ENCODE measurements around the gene ASTN2. TPM values are rescaled to one million over a fixed set of nuclear protein-coding genes. Genes with fewer than 3 reads are reported as not detected.

Gene ASTN2
- total and polyA plus RNA-seq, 4 donors: 0.57 to 2.9 (median 1.4) TPM

- DNase-seq (ENCODE audit: low spot score): no peak
- no peaks in the 10 kb centered on the region for H3K27me3 ChIP-seq (ENCODE audit: control insufficient read depth in 4 of 4, insufficient read depth in 4 of 4, low read length in 3 of 4)
- no peak overlapping the region for H3K27ac ChIP-seq (ENCODE audit: low read depth in 1 of 2, low read length in 2 of 2)
- no peaks in the 10 kb centered on the region for H3K36me3 ChIP-seq (ENCODE audit: control insufficient read depth in 4 of 4, insufficient read depth in 3 of 4, low read depth in 1 of 4, low read length in 3 of 4)
- no peaks in the 10 kb centered on the region for H3K9me3 ChIP-seq (ENCODE audit: control insufficient read depth in 4 of 4, low read length in 3 of 4)
- H3K4me1 ChIP-seq (ENCODE audit: control insufficient read depth in 4 of 4, insufficient read depth in 4 of 4, low read length in 3 of 4): no peaks in the 10 kb centered on the region
- H3K9ac ChIP-seq (ENCODE audit: low read depth in 1 of 2, low read length in 2 of 2): no peak overlapping the region
- 87% methylated on average over 2 of the region's 2 CpGs for WGBS
- no peak overlapping the region for H3K4me3 ChIP-seq (ENCODE audit: low read depth in 1 of 3, low read length in 3 of 3)
- no peak for TF ChIP-seq TAF1 (conservative IDR thresholded peaks at IDR 0.05)
- TF ChIP-seq NR2F2 (IDR thresholded peaks at IDR 0.05): no peak
- no peak for TF ChIP-seq HNF4A (conservative IDR thresholded peaks at IDR 0.05)
- no peak for TF ChIP-seq SP1 (IDR thresholded peaks at IDR 0.05)
- TF ChIP-seq, protein P1, sequence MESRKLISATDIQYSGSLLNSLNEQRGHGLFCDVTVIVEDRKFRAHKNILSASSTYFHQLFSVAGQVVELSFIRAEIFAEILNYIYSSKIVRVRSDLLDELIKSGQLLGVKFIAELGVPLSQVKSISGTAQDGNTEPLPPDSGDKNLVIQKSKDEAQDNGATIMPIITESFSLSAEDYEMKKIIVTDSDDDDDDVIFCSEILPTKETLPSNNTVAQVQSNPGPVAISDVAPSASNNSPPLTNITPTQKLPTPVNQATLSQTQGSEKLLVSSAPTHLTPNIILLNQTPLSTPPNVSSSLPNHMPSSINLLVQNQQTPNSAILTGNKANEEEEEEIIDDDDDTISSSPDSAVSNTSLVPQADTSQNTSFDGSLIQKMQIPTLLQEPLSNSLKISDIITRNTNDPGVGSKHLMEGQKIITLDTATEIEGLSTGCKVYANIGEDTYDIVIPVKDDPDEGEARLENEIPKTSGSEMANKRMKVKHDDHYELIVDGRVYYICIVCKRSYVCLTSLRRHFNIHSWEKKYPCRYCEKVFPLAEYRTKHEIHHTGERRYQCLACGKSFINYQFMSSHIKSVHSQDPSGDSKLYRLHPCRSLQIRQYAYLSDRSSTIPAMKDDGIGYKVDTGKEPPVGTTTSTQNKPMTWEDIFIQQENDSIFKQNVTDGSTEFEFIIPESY (IDR thresholded peaks at IDR 0.05): no peak
- no peak for TF ChIP-seq RAD21 (IDR thresholded peaks at IDR 0.05)
- no peak for TF ChIP-seq JUND (IDR thresholded peaks at IDR 0.05)
- no peak for TF ChIP-seq YY1 (IDR thresholded peaks at IDR 0.05)
- no peak for TF ChIP-seq MAX (IDR thresholded peaks at IDR 0.05)
- no peak for TF ChIP-seq RXRA (IDR thresholded peaks at IDR 0.05)
- TF ChIP-seq EGR1 (IDR thresholded peaks at IDR 0.05; ENCODE audit: low read depth in 2 of 2): no peak
- TF ChIP-seq ATF3 (IDR thresholded peaks at IDR 0.05): no peak
- TF ChIP-seq HNF4G (IDR thresholded peaks at IDR 0.05): no peak
- TF ChIP-seq FOXA2 (IDR thresholded peaks at IDR 0.05): no peak
- TF ChIP-seq REST (IDR thresholded peaks at IDR 0.05): no peak
- TF ChIP-seq CTCF (IDR thresholded peaks at IDR 0.05; ENCODE audit: low read depth, low read length, missing input control): no peak
- no peak for TF ChIP-seq FOXA1 (IDR thresholded peaks at IDR 0.05)
- no peak for TF ChIP-seq GABPA (IDR thresholded peaks at IDR 0.05 in 1 of 2, conservative IDR thresholded peaks at IDR 0.05 in 1 of 2)
These were observed 818.2 kb downstream of the ASTN2 start for GRCh38 chr9:116596646-116597045.

All from liver (tissue), 9 donors.